NB4 (cell line): ENCODE measurements around the gene KCNK13.
A peak's percentile ranks its signal among the peaks of the same experiment; 100 is the strongest.
"Not testable (repeated sequence)": the region's sequence is repeated elsewhere in the genome, so short reads cannot be mapped to it uniquely, and the experiment has no call there.

Experiments used
- DNase-seq: peaks from one replicate; pipeline ENCODE4 v3.0.0; 2010; ENCODE audit warnings: low read depth
- H3K4me3 ChIP-seq: one replicate; pipeline ENCODE4 v1.5.1; 2011; ENCODE audit warnings: mild to moderate bottlenecking, low read depth, low read length, moderate library complexity
- CTCF ChIP-seq: IDR thresholded peaks from one replicate; pipeline ENCODE4 v1.5.1; 2012; ENCODE audit warnings: low read depth, low read length
- MAX ChIP-seq: IDR thresholded peaks from 2 replicates; pipeline ENCODE4 v1.6.1; 2011; ENCODE audit warnings: low read depth, low read length
- MYC ChIP-seq: IDR thresholded peaks from 2 replicates; pipeline ENCODE4 v1.6.1; 2011; ENCODE audit warnings: low read depth, low read length
- POLR2A ChIP-seq: IDR thresholded peaks from 2 replicates; pipeline ENCODE4 v1.6.1; 2011; ENCODE audit warnings: mild to moderate bottlenecking; ENCODE audit not compliant: insufficient read length; ENCODE audit errors: extremely low read depth

The KCNK13 gene

GRCh38 chr14:90061685-90062126 lies at the start of gene KCNK13:
TSS of gene KCNK13 (plus strand) at chr14:90061994. CDS start at chr14:90062206, 212 bp downstream.
- TF ChIP-seq POLR2A (no peak), MYC (no peak), CTCF (no peak), MAX (no peak)
- DNase-seq, result peak; percentile 41
- H3K4me3 ChIP-seq, result no peak within 1 kb of the TSS

GRCh38 chr14:90017371-90017770 lies 44.4 kb upstream of the KCNK13 start:
- TF ChIP-seq POLR2A (no peak), MYC (no peak), MAX (no peak), CTCF (no peak)
- H3K4me3 ChIP-seq, result no peak overlapping the region
- no peak for DNase-seq

- TF ChIP-seq CTCF (no peak), MYC (no peak)
- no peak for DNase-seq
Measured at GRCh38 chr14:90019824-90020523, 41.8 kb upstream of the KCNK13 start.

GRCh38 chr14:90023176-90023896 lies 38.5 kb upstream of the KCNK13 start:
- H3K4me3 ChIP-seq, result no peak overlapping the region
- TF ChIP-seq POLR2A (no peak), MYC (no peak), CTCF (no peak), MAX (no peak)
- DNase-seq, result no peak

More at GRCh38 chr14:90019824-90020523, 41.8 kb upstream of the KCNK13 start:
- no peak overlapping the region for H3K4me3 ChIP-seq

GRCh38 chr14:90024910-90025309 lies 36.9 kb upstream of the KCNK13 start:
- DNase-seq, result no peak
- H3K4me3 ChIP-seq, result no peak overlapping the region
- TF ChIP-seq MYC (no peak), POLR2A (no peak), MAX (no peak), CTCF (no peak)

- not testable (repeated sequence) for DNase-seq
Measured at GRCh38 chr14:90026608-90027007, 35.2 kb upstream of the KCNK13 start.

More at GRCh38 chr14:90026608-90027007, 35.2 kb upstream of the KCNK13 start:
- H3K4me3 ChIP-seq, result not testable (repeated sequence)
